CD14-positive monocyte (primary cell): ENCODE measurements around the gene ZRANB1. TPM values are rescaled to one million over a fixed set of nuclear protein-coding genes. Genes with fewer than 3 reads are reported as not detected.

Experiments used
- DNase-seq, 3 donors: peaks; one replicate each; pipeline ENCODE4 v3.0.0-alpha.2; 2011 to 2022
- H2AFZ ChIP-seq: 2 replicates; pipeline ENCODE4 v1.6.0; 2012; ENCODE audit warnings: mild to moderate bottlenecking, low read depth, low read length, inconsistent platforms; ENCODE audit not compliant: insufficient read depth, poor library complexity, severe bottlenecking
- H3K27ac ChIP-seq, 2 donors: 1 replicate in 1 of 2; 2 replicates in 1 of 2; pipeline ENCODE4 v1.5.1; 2012 to 2013; ENCODE audit warnings: low read length in 2 of 2, control low read depth in 1 of 2, inconsistent platforms in 1 of 2, low read depth in 1 of 2, mild to moderate bottlenecking in 1 of 2
- H3K27me3 ChIP-seq, 2 donors: one replicate each; pipeline versions ENCODE4 v1.6.0 to v1.6.1; 2011 to 2013; ENCODE audit warnings: low read length in 2 of 2; ENCODE audit not compliant: control insufficient read depth in 2 of 2, insufficient read depth in 2 of 2
- H3K36me3 ChIP-seq, 2 donors: replicated peaks in 1 of 2; 1 replicate in 1 of 2; 2 replicates in 1 of 2; pipeline versions ENCODE4 v1.5.1 to v1.6.1; 2012 to 2013; ENCODE audit warnings: low read length in 2 of 2, control low read depth in 1 of 2, inconsistent platforms in 1 of 2, mild to moderate bottlenecking in 1 of 2; ENCODE audit not compliant: insufficient read depth in 2 of 2, control insufficient read depth in 1 of 2
- H3K4me1 ChIP-seq, 2 donors: 1 replicate in 1 of 2; 2 replicates in 1 of 2; pipeline versions ENCODE4 v1.5.1 to v1.6.1; 2012 to 2013; ENCODE audit warnings: low read length in 2 of 2, control low read depth in 1 of 2, inconsistent platforms in 1 of 2, mild to moderate bottlenecking in 1 of 2, moderate library complexity in 1 of 2; ENCODE audit not compliant: insufficient read depth in 2 of 2, control insufficient read depth in 1 of 2
- H3K4me2 ChIP-seq: replicated peaks from 2 replicates; pipeline ENCODE3; 2012; ENCODE audit warnings: low read length, moderate library complexity, mild to moderate bottlenecking; ENCODE audit not compliant: poor library complexity, severe bottlenecking; ENCODE audit errors: extremely low read depth
- H3K4me3 ChIP-seq, 3 experiments: fragments of 200-600 bp in 1 of 3; sonication (generic) in 1 of 3; replicated peaks in 1 of 3; 1 replicate in 2 of 3; 2 replicates in 1 of 3; pipeline ENCODE4 v1.5.1; 2011 to 2013; ENCODE audit warnings: low read length in 3 of 3, mild to moderate bottlenecking in 3 of 3, control low read depth in 2 of 3, low read depth in 2 of 3, inconsistent platforms in 1 of 3, moderate library complexity in 1 of 3
- H3K79me2 ChIP-seq: 2 replicates; pipeline ENCODE4 v1.6.0; 2012; ENCODE audit warnings: mild to moderate bottlenecking, control low read depth, inconsistent platforms, low read length, moderate library complexity; ENCODE audit not compliant: insufficient read depth
- H3K9ac ChIP-seq: 2 replicates; pipeline ENCODE4 v1.6.0; 2017; ENCODE audit warnings: low read length, mild to moderate bottlenecking; ENCODE audit not compliant: insufficient read depth, poor library complexity, severe bottlenecking
- H3K9me3 ChIP-seq, 2 donors: replicated peaks in 1 of 2; 1 replicate in 1 of 2; 2 replicates in 1 of 2; pipeline versions ENCODE4 v1.5.1 to v1.6.1; 2012 to 2013; ENCODE audit warnings: low read length in 2 of 2, control low read depth in 1 of 2; ENCODE audit not compliant: control insufficient read depth in 1 of 2, insufficient read depth in 1 of 2
- H4K20me1 ChIP-seq: 2 replicates; pipeline ENCODE4 v1.6.0; 2012; ENCODE audit warnings: mild to moderate bottlenecking, low read length, control low read depth, moderate library complexity; ENCODE audit not compliant: insufficient read depth
- H3K27ac Mint-ChIP-seq, 7 donors: one replicate each; pipeline ENCODE4 v1.8.0; 2020; ENCODE audit warnings: mild to moderate bottlenecking in 7 of 7, mixed read lengths in 7 of 7, moderate library complexity in 6 of 7, inconsistent platforms in 2 of 7
- H3K27me3 Mint-ChIP-seq, 3 donors: one replicate each; pipeline ENCODE4 v1.8.0; 2021 to 2022; ENCODE audit warnings: low read depth in 3 of 3, mild to moderate bottlenecking in 3 of 3, mixed read lengths in 3 of 3, moderate library complexity in 3 of 3, inconsistent platforms in 1 of 3
- H3K36me3 Mint-ChIP-seq, 2 donors: one replicate each; pipeline ENCODE4 v1.8.0; 2020; ENCODE audit warnings: mixed read lengths in 2 of 2, inconsistent platforms in 1 of 2, mild to moderate bottlenecking in 1 of 2
- H3K4me1 Mint-ChIP-seq: one replicate; pipeline ENCODE4 v1.8.0; 2020; ENCODE audit warnings: mild to moderate bottlenecking, mixed read lengths
- H3K4me3 Mint-ChIP-seq, 2 donors: one replicate each; pipeline ENCODE4 v1.8.0; 2020; ENCODE audit warnings: mild to moderate bottlenecking in 2 of 2, mixed read lengths in 2 of 2, moderate library complexity in 1 of 2
- H3K9me3 Mint-ChIP-seq, 7 donors: one replicate each; pipeline ENCODE4 v1.8.0; 2020 to 2022; ENCODE audit warnings: mixed read lengths in 7 of 7, mild to moderate bottlenecking in 6 of 7, moderate library complexity in 6 of 7, inconsistent platforms in 2 of 7
- WGBS: methylation state at CpG from one replicate; pipeline ENCODE4 v1.1.5; 2013; ENCODE audit warnings: missing lambda C conversion rate; ENCODE audit not compliant: insufficient coverage; 5-methylcytosine and 5-hydroxymethylcytosine counted together
- intact Hi-C, 2 donors: fragments of 100-400 bp; cut with micrococcal nuclease; formaldehyde crosslinking; loops; one replicate each; pipeline versions ENCODE4 v1.15.0 to v1.15.1; 2023
- polyA plus RNA-seq, 3 donors: library from polyadenylated mRNA; depleted of rRNA in 1 of 3; unstranded in 2 of 3; stranded (reverse) in 1 of 3; fragments of 300-500 nt in 2 of 3; fragments of >200 nt in 1 of 3; fragmentation: Illumina TruSeq in 2 of 3; gene quantifications; 1 replicate in 2 of 3; 2 replicates in 1 of 3; pipeline ENCODE4 v1.2.3, GENCODE V29; 2012 to 2021
- TF ChIP-seq, protein P1 (sequence below): fragments of 200-600 bp; IDR thresholded peaks from one replicate; pipeline ENCODE4 v1.8.0; 2022; ENCODE audit warnings: antibody characterized with exemption, mild to moderate bottlenecking

Gene ZRANB1
- polyA plus RNA-seq, 3 donors: 2.7 to 5.6 (median 3.1) TPM

DNA sequence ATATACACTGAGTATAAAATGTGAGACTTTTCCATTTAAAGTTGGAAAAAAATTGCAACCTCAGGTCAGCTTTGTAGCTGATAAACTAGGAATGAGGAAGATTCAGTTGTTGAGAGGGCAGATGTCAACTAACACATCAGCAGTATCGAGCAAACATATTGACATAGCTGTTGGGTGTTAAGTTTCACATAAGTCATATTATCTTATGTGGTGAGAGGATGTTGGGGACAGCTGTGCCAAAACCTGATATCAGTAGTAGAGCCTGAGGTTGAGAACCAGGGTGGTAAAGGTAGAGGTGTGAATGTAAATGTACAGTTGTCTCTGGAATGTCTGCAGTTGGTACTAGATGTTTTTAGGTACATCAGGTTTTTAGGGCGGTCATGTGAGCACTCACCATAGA lies 5.0 kb downstream of the ZRANB1 start:
- 100% methylated on average over 1 of the region's 2 CpGs for WGBS
- Mint-ChIP-seq H3K27ac (no peak overlapping the region), H3K4me1 (peaks cover 24% of the 10 kb centered on the region), H3K9me3 (no peaks in the 10 kb centered on the region), H3K4me3 (no peak overlapping the region), H3K27me3 (no peaks in the 10 kb centered on the region), H3K36me3 (peaks cover 27% of the 10 kb centered on the region in 2 donors)
- Histone ChIP-seq H3K36me3 (peaks cover 4 to 35% of the 10 kb centered on the region in 2 donors), H3K27ac (no peak overlapping the region), H2AFZ (no peak overlapping the region), H3K4me2 (no peak overlapping the region), H4K20me1 (peaks cover 93% of the 10 kb centered on the region), H3K4me1 (peaks cover 5 to 18% of the 10 kb centered on the region in 2 donors), H3K79me2 (peaks cover 85% of the 10 kb centered on the region), H3K4me3 (no peak overlapping the region), H3K9me3 (no peaks in the 10 kb centered on the region), H3K27me3 (no peaks in the 10 kb centered on the region), H3K9ac (no peak overlapping the region)
- no peak for DNase-seq
- TF ChIP-seq, protein P1, sequence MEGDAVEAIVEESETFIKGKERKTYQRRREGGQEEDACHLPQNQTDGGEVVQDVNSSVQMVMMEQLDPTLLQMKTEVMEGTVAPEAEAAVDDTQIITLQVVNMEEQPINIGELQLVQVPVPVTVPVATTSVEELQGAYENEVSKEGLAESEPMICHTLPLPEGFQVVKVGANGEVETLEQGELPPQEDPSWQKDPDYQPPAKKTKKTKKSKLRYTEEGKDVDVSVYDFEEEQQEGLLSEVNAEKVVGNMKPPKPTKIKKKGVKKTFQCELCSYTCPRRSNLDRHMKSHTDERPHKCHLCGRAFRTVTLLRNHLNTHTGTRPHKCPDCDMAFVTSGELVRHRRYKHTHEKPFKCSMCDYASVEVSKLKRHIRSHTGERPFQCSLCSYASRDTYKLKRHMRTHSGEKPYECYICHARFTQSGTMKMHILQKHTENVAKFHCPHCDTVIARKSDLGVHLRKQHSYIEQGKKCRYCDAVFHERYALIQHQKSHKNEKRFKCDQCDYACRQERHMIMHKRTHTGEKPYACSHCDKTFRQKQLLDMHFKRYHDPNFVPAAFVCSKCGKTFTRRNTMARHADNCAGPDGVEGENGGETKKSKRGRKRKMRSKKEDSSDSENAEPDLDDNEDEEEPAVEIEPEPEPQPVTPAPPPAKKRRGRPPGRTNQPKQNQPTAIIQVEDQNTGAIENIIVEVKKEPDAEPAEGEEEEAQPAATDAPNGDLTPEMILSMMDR: no peak
- intact Hi-C loops: no loop called here

DNA sequence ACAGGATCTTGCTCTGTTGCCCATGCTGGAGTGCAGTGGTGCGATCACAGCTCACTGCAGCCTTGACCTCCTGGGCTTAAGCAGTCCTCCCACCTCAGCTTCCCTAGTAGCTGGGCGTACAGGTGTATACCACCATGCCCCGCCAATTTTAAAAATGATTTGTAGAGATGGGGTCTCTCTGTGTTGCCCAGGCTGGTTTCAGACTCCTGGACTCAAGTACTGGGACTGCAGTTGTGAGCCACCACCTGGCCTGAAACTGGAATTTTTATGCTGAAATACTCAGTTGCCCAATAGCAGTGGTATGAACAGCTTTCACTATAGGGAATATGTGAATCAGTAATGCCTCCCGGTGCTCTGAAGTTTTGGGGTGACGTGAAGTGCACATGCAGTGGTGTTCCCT lies 7.6 kb downstream of the ZRANB1 start:
- Histone ChIP-seq H3K9ac (no peak overlapping the region), H3K4me2 (no peak overlapping the region), H3K36me3 (peaks cover 4 to 30% of the 10 kb centered on the region in 2 donors), H3K4me1 (no peaks in the 10 kb centered on the region), H2AFZ (no peak overlapping the region), H3K4me3 (no peak overlapping the region), H3K27me3 (no peaks in the 10 kb centered on the region), H3K27ac (no peak overlapping the region), H3K79me2 (peaks cover 91% of the 10 kb centered on the region), H3K9me3 (no peaks in the 10 kb centered on the region), H4K20me1 (peaks cover 89% of the 10 kb centered on the region)
- WGBS: 100% methylated on average over 1 of the region's 5 CpGs
- H3K27me3 Mint-ChIP-seq: peaks cover 0 to 1% (median 0%) of the 10 kb centered on the region in 3 donors
- no peak overlapping the region for H3K27ac Mint-ChIP-seq
- intact Hi-C loops: no loop called here
- H3K4me3 Mint-ChIP-seq: no peak overlapping the region
- no peak for DNase-seq
- peaks cover 2% of the 10 kb centered on the region for H3K4me1 Mint-ChIP-seq
- peaks cover 26 to 29% of the 10 kb centered on the region in 2 donors for H3K36me3 Mint-ChIP-seq
- H3K9me3 Mint-ChIP-seq: no peaks in the 10 kb centered on the region
- TF ChIP-seq, protein P1: no peak
